Spleen (tissue), 7 donors: Measurements from ENCODE around the gene DISC1.

ENCODE experiments used
- CTCF ChIP-seq, 11 experiments: fragments of 200-600 bp in 7 of 11; fragments of 450-650 bp in 4 of 11; sonication (generic) in 4 of 11; IDR thresholded peaks in 8 of 11; conservative IDR thresholded peaks in 3 of 11; 1 replicate in 7 of 11; 2 replicates in 4 of 11; pipeline versions ENCODE4 v1.4.0 to v1.8.0; 2016 to 2021; ENCODE audit warnings: antibody characterized with exemption in 11 of 11, inconsistent platforms in 4 of 11, mild to moderate bottlenecking in 1 of 11
- POLR2AphosphoS5 ChIP-seq, 3 donors: sonication (generic); formaldehyde crosslinking; IDR thresholded peaks; one replicate each; pipeline ENCODE4 v1.5.1; 2017; ENCODE audit warnings: antibody characterized with exemption in 3 of 3
- donor health status: DM: no; HTN: no; CAD: no; lungs with moderate emphysema.
- donor health status: DM: no; HTN: no; CAD: no.
- donor health status: DM: no; HTN: no; CAD: no.

- TF ChIP-seq CTCF (IDR thresholded peaks at IDR 0.05 in 8 of 11, conservative IDR thresholded peaks at IDR 0.05 in 3 of 11) (peak; percentile 52 to 86 (median 74)), POLR2AphosphoS5 (IDR thresholded peaks at IDR 0.05) (no peak)
Measured at GRCh38 chr1:231866392-231867331, 240.1 kb downstream of the DISC1 start.
